ENCODE results near the gene CSNK2A3.
A peak's percentile ranks its signal among the peaks of the same experiment; 100 is the strongest.
"Not testable (repeated sequence)": the region's sequence is repeated elsewhere in the genome, so short reads cannot be mapped to it uniquely, and the experiment has no call there.

Gene CSNK2A3

GRCh38 chr11:11379661-11380060 lies 26.6 kb upstream of the CSNK2A3 start:
- no peak for DNase-seq

- DNase-seq: no peak
Measured at GRCh38 chr11:11378184-11378940, 25.3 kb upstream of the CSNK2A3 start.

DNA sequence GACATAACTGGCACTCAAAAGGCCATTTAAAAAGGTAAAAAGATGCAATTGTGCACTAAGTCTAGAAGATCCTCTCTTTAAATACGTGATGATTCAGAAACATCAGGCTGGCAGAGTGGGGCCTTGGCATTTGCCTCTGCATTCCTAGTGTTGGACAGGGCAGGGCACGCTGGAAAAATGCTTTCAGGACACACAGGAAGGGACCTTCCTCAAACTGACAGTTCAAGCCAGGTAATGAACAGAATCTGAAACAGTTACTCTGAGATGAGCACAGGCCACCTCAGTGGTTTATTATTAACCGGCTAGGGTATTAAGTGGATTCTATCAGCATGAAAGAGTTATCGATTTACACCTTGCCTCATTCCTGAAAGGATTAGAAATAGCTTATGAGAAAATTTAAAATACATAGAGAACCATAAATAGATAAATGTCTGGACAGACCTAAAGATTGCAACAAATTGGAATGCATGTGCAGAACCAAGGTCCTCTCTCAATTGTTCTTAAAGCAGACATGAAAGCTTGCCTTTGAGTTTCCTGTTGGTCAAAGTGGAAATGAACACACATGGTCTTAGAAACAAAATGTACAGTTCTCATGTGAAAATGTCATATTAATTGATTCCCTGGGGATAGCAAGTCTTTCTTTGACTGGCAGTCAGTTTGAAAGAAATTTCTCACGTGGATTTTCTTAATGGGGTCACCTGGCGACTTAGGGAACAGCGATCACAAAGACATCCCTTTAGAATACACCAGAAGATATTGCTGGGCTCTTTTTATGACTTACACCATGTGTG lies 21.5 kb upstream of the CSNK2A3 start:
- DNase-seq: no peak

- no peak for DNase-seq
Measured at GRCh38 chr11:11373934-11374333, 20.9 kb upstream of the CSNK2A3 start.

GRCh38 chr11:11372461-11372860 lies 19.4 kb upstream of the CSNK2A3 start:
- DNase-seq: no peak

- DNase-seq: no peak
Measured at GRCh38 chr11:11370962-11371303, 17.9 kb upstream of the CSNK2A3 start.

GRCh38 chr11:11370255-11370961 lies 17.4 kb upstream of the CSNK2A3 start:
- no peak for DNase-seq

DNA sequence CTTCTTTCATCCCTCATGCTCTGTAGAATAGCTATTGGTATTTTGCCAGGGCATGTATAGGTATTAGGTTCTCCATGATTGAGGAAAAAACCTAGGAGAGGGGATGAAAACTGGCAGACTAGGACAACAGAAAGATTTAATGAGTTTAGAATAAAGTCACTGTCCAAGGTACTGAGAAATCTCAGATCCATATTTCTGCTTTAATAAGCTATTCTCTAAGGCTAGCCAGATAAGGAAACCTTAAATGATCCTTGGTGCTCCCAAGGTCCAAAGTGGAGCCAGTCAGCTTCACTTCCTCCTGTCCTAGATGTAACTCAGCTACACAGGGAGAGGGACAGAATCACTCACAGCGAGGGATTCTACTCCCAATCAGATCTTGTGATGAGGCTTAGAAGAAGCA lies 13.7 kb upstream of the CSNK2A3 start:
- DNase-seq: no peak

- DNase-seq: no peak
Measured at GRCh38 chr11:11363674-11364073, 10.6 kb upstream of the CSNK2A3 start.

- no peak for DNase-seq
Measured at GRCh38 chr11:11359611-11360010, 6.6 kb upstream of the CSNK2A3 start.

GRCh38 chr11:11356842-11357241 lies 3.8 kb upstream of the CSNK2A3 start:
- DNase-seq: no peak

- not testable (repeated sequence) for DNase-seq
Measured at GRCh38 chr11:11351851-11352250, 1.2 kb downstream of the CSNK2A3 start.

GRCh38 chr11:11351042-11351586 lies 1.9 kb downstream of the CSNK2A3 start:
- DNase-seq: no peak

- peak; percentile 88 for DNase-seq
Measured at GRCh38 chr11:11349870-11350337, 3.1 kb downstream of the CSNK2A3 start.

- DNase-seq: no peak
Measured at GRCh38 chr11:11349106-11349825, 3.8 kb downstream of the CSNK2A3 start.

DNA sequence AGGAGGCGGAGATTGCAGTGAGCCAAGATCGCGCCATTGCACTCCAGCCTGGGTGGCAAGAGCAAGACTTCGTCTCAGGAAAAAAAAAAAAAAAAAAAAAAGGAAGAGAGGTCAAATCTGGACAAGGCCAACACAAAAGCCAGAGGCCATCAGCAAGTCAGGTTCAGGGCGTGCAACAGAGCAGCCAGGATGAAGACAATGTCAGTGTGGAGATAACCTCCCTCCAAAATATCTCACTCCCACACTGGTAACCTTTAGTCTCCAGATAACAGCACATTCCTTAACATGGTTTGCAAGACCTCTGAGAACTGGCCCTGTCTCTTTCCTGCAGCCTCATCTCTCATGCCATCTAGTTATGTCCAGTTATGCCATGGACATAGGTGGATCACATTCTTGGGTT lies 4.7 kb downstream of the CSNK2A3 start:
- DNase-seq: peak; percentile 64

- DNase-seq: no peak
Measured at GRCh38 chr11:11347592-11347991, 5.5 kb downstream of the CSNK2A3 start.

DNA sequence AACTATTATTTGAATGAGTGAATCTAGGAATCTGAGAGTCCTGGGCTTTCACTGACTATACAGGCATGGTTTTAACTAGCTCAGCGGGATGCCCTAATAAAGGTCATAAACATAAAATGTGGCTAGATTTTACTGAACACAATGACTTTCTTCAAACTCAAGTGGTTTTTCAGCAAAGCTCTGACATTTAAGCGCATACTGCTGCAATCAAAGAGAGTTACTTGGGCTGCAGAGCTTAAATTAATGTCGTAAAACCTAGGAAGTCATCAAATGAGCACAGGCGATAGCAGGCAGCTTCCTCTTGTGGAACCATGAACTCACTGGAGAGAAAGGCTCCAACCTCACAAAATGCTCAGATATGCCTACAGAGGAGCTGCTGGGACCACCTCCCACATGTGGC lies 6.7 kb downstream of the CSNK2A3 start:
- no peak for DNase-seq

DNA sequence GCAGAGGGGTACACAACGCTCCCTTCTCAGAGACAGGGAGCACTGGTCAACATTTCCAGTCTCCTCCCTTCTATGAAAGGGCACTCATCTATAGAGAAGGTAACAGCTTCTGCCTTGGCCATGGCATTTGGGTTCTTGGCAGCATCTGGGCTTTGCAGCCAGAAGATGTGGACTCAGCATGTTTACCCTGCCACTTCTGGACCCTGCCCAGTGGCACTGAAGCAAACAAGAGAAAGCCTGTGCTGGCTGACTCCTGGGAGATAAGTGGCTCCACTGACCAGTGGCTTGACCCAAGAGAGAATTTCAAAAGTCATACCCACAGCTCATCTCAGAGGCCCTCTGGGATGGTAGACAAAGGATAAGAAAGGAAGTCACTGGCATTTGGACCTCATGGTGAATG lies 8.0 kb downstream of the CSNK2A3 start:
- DNase-seq: no peak

DNA sequence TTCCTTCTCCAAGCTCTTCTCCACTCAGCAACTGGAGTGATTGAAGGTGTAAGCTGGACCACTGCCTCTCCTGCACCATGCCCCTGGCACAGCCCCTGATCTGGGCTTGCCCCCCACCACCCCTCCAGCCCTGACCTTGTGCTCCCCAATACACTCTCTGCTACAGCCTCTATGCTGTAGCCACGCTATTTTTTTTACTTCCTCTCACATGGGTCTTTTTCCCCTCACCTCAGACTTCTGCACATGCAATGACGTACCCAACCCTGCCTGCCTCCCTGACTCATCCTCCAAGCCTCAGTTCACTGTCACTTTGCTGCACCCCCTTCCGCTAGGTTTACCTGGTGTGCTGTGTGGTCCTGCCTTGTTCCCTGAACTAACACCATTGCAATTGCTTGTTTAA lies 9.0 kb downstream of the CSNK2A3 start:
- DNase-seq: no peak

- no peak for DNase-seq
Measured at GRCh38 chr11:11338304-11338703, 14.7 kb downstream of the CSNK2A3 start.

- no peak for DNase-seq
Measured at GRCh38 chr11:11336664-11337063, 16.4 kb downstream of the CSNK2A3 start.

- no peak for DNase-seq
Measured at GRCh38 chr11:11335043-11335442, 18.0 kb downstream of the CSNK2A3 start.

All from NCI-H226 (cell line).